Fibroblast of skin of scalp (primary cell): Measurements from ENCODE around the gene LAIR2.
"Not testable (repeated sequence)": the region's sequence is repeated elsewhere in the genome, so short reads cannot be mapped to it uniquely, and the experiment has no call there.

ENCODE experiments used
- DNase-seq: peaks from one replicate; pipeline ENCODE4 v3.0.0-alpha.2; 2013

The LAIR2 gene

GRCh38 chr19:54464630-54465425 lies 37.8 kb upstream of the LAIR2 start:
- peak; percentile 87 for DNase-seq

GRCh38 chr19:54465426-54466109 lies 37.1 kb upstream of the LAIR2 start:
- no peak for DNase-seq

DNA sequence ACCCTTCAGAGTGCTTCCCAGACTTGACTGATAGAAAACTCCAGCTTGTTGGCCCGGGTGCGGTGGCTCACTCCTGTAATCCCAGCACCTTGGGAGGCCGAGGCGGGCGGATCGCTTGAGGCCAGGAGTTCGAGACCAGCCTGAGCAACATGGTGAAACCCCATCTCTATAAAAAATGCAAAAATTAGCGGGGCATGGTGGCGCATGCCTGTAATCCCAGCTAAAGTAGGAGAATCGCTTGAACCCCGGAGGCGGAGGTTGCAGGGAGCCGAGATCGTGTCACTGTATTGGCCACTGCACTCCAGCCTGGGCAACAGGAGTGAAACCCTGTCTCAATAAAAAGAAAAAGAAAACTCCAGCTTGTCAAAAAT lies 36.5 kb upstream of the LAIR2 start:
- DNase-seq = not testable (repeated sequence)

DNA sequence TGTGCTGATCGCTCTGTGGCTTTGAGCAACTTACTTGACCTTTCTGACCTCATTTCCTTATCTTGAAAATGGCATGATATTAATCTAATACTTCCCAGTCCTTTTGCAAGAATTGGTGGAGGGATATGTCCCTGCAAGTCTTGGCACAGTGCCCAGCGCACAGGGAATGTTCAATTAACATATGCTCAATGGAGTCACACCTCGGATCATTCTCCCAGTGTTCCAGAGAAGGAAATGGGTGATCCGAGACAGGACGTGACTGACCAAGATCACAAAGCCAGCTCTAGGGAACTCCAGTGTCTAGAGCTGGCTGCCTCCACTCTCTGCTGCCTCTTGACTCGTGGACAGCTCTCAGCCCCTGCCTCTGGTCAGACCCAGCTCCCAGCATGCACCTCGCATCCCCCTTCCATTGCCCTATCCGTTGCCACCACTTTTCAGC lies 33.1 kb upstream of the LAIR2 start:
- no peak for DNase-seq

- no peak for DNase-seq
These were observed 32.2 kb upstream of the LAIR2 start for GRCh38 chr19:54470276-54470887.

DNA sequence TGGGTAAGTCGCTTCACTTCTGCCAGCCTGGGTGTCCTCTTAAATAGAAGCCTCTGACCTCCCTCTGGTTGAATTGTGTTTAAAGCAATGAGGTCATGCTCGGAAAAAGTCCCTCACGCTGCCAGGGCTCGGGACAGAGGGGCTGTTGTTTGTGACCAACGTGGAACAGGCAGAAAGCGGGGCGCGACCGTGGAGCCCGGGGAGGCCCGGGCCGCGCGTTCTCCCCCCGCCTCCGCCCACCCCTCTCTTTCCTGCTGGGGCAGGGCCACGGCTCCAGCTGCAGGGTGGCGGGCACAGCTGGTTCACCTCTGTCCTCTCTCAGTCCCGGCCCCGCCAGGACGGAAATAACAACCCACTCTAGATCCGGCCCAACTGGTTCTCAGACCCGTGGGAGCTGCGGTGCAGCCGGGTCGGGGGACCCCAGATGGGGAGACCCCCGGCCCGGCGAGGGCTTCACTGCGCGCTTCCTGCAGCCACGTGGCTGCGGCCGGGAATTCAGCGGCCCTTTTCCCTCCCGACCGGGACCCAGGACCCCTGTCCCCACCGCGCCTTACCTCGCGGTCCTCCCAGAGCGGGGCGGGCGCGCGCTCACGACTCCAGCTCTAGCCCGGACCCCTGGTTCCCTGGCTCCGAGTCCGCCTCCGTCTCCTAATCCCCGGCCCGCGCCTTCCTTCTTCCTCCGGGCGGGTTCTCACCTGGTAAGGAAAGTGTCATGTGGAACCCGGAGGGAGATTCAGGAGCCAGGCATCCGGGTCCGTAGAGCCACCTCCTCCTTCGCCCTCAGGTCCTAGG lies 31.4 kb upstream of the LAIR2 start:
- no peak for DNase-seq

GRCh38 chr19:54473071-54473891 lies 29.4 kb upstream of the LAIR2 start, which contains the start of gene CDC42EP5:
CDC42EP5 (minus strand) TSS chr19:54473296; CDS start chr19:54465547, 7,749 bp downstream.
- DNase-seq = peak; percentile 93

DNA sequence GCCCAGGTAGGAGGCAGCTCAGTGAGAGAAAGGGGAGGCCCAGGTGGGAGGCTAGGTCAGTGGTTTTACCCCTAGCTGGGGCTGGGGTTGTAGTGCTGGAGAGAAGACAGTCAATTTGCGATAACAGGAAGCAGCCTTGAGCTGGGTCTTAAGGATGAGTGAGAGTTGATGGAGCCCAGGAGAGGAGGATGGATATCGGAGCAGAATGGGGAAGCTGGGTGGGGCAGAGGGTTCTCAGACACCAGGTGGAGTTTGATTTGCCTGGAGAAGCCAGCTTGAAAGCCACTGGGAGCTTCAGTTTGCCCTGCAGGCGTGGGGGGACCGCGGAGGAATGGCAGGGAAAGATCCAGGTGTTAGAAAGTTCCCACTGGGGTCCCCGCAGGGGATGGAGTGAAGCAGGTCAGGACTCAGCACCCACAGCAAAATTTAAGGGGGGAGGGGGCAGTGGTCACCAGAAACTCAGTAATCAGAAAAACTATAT lies 28.7 kb upstream of the LAIR2 start:
- no peak for DNase-seq

DNA sequence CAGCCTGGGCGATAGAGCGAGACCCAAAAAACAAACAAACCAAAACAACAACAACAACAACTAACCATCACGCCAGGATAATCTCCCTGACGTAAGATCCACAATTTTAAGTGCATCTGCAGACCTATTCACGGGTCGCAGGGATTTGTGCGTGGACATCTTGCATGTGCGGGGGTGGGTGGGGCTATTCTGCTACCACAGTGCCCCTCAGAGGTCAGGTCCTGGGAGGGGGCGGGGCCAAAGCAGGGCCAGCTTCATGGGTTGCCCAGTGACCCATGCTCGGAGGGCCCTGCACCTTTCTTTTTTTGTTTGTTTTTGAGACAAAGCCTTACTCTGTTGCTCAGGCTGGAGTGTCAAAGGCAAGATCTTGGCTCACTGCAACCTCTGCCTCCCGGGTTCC lies 26.9 kb upstream of the LAIR2 start:
- no peak for DNase-seq

DNA sequence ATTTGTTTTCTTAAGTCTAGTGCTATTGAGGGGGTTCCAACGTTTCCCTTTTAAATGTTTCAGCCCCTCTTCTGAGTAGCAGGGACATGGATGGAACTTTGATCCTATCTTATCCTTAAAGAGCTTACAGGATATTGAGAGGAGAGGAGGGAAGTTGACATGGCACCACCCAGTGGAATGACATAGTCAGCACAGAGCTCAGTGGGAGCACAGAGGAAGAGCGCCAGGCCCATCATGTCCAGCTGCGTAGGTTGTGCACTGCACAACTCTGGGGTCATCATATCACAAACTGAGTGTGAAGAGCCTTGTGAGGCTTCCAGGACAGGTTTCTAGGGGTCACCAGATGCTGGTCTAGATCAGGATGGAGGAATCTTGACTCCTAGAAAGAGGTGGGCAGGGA lies 25.0 kb upstream of the LAIR2 start:
- no peak for DNase-seq

- peak; percentile 61 for DNase-seq
These were observed 23.9 kb upstream of the LAIR2 start for GRCh38 chr19:54478677-54479266.

GRCh38 chr19:54480051-54480450 lies 22.6 kb upstream of the LAIR2 start:
- no peak for DNase-seq

DNA sequence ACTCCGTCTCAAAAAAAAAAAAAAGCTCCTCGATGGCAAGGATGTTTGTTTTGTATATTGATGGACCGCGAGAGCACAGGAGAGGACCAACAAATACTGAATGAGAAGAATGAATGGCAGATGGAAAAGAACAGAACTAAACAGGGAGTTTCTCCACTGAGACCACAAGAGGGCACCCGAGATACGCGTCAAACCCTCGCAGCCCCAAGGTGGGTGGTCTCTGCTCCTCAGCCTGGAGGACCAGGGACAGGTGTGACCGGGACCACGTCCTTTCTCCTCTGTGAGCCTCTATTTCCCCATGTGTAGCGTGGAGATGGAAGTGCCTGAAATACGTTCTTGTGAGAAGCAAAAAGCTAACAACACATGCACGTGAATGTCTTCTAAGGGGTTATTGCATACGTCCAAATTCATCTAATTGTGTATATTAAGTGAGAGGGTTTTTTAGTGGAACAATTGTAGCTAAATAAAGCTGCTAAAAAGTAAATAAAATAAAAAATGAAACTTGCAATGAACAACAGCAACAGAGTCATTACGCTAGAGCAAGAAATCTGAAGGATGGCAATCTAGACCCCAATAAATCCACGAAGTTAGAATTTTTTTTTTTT lies 21.2 kb upstream of the LAIR2 start:
- peak; percentile 44 for DNase-seq

GRCh38 chr19:54482889-54483288 lies 19.7 kb upstream of the LAIR2 start:
- DNase-seq = no peak

DNA sequence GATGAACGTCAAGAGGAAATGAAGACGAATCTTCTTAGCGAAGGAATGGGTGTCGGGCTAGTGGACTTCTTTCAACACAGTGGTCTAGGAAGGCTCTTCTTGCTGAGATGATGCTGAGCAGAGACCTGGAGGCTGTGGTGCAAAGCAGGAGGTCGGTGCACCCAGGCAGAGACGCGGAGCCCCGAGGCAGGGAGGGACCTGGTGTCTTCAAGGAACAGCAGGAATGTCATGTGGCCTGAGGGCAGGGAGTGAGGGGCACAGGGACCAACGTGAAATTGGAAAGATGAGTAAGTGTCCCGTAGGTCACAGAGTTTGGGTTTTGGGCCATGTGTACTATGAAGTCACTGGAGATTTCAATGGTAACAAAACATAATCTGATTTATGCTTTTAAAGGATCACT lies 18.2 kb upstream of the LAIR2 start:
- no peak for DNase-seq

DNA sequence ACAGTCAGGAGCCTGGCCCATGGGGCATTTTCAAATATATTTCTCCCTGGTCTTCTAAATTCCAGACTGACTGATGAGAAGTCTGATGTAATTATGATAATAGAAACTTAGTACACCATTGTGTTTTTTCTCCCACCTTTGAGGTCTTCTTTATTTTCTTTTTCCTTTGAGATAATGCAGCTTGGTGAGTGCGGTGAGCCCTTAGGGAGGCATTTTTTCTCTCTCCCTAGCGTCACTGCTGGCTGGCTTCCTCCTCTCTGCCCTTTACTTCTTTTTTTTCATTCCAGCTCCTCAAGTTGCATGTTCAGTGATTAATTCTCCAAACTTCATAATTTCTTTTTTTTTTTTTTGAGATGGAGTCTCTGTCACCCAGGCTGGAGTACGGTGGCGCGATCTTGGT lies 16.8 kb upstream of the LAIR2 start:
- no peak for DNase-seq

- DNase-seq = no peak
These were observed 13.3 kb upstream of the LAIR2 start for GRCh38 chr19:54489341-54489740.

DNA sequence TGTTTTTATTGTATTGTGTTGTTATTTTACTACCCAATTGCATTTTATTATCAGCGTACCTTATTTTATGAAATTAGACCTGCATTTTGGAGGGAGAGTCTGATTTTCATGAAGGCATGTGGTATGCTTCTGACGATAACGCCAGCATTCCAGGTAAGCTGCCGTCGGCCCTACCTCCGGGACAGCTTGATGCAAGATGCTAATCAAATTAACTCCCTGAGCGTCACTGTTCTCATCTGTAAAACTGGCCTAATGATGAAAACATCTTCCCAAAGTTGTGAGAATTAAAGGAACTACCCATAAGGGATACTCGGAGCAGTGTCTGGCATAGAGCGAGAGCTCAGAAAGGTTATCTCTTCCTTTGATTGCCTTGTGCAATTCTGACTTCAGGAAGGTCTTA lies 12.9 kb upstream of the LAIR2 start:
- no peak for DNase-seq

GRCh38 chr19:54492568-54492967 lies 10.1 kb upstream of the LAIR2 start:
- DNase-seq = no peak

- not testable (repeated sequence) for DNase-seq
These were observed 9.6 kb upstream of the LAIR2 start for GRCh38 chr19:54493056-54493455.
